Nephron (organoid): ENCODE results near the gene CHI3L2.

Source experiments
- H3K27ac Mint-ChIP-seq, 3 experiments: 2 replicates each; pipeline ENCODE4 v1.8.0; 2020; ENCODE audit warnings: mixed read lengths in 3 of 3, mild to moderate bottlenecking in 2 of 3, moderate library complexity in 1 of 3
- H3K27me3 Mint-ChIP-seq: 2 replicates; pipeline ENCODE4 v1.8.0; 2021; ENCODE audit warnings: low read depth, mild to moderate bottlenecking, moderate library complexity, mixed read lengths
- H3K36me3 Mint-ChIP-seq: 2 replicates; pipeline ENCODE4 v1.8.0; 2020; ENCODE audit warnings: low read depth, mixed read lengths
- H3K4me1 Mint-ChIP-seq: 2 replicates; pipeline ENCODE4 v1.8.0; 2020; ENCODE audit warnings: mixed read lengths
- H3K4me3 Mint-ChIP-seq, 3 experiments: 2 replicates each; pipeline ENCODE4 v1.8.0; 2020; ENCODE audit warnings: mild to moderate bottlenecking in 3 of 3, mixed read lengths in 3 of 3, moderate library complexity in 2 of 3
- H3K9me3 Mint-ChIP-seq: 2 replicates; pipeline ENCODE4 v1.8.0; 2020; ENCODE audit warnings: mixed read lengths
- CTCF ChIP-seq, 3 experiments: fragments of 200-600 bp; sonication (generic); IDR thresholded peaks; one replicate each; pipeline ENCODE4 v1.5.0; 2021; ENCODE audit warnings: antibody characterized with exemption in 3 of 3; ENCODE audit not compliant: unreplicated experiment in 3 of 3

CHI3L2 gene

GRCh38 chr1:111195002-111195684 lies 32.4 kb upstream of the CHI3L2 start:
- Mint-ChIP-seq H3K27ac (no peak overlapping the region), H3K36me3 (no peaks in the 10 kb centered on the region)

GRCh38 chr1:111196213-111196612 lies 31.3 kb upstream of the CHI3L2 start:
- no peak overlapping the region for H3K27ac Mint-ChIP-seq
- no peak for TF ChIP-seq CTCF (IDR thresholded peaks at IDR 0.05; ENCODE audit: unreplicated experiment in 3 of 3)
- H3K4me1 Mint-ChIP-seq: no peaks in the 10 kb centered on the region
- no peak overlapping the region for H3K4me3 Mint-ChIP-seq
- peaks cover 4% of the 10 kb centered on the region for H3K27me3 Mint-ChIP-seq
- H3K9me3 Mint-ChIP-seq: no peaks in the 10 kb centered on the region
- H3K36me3 Mint-ChIP-seq: no peaks in the 10 kb centered on the region

More at GRCh38 chr1:111195002-111195684, 32.4 kb upstream of the CHI3L2 start:
- Mint-ChIP-seq H3K4me1 (no peaks in the 10 kb centered on the region), H3K9me3 (no peaks in the 10 kb centered on the region), H3K4me3 (no peak overlapping the region), H3K27me3 (peaks cover 4% of the 10 kb centered on the region)
- no peak for TF ChIP-seq CTCF (IDR thresholded peaks at IDR 0.05; ENCODE audit: unreplicated experiment in 3 of 3)

GRCh38 chr1:111197598-111198284 lies 29.8 kb upstream of the CHI3L2 start:
- Mint-ChIP-seq H3K4me1 (no peaks in the 10 kb centered on the region), H3K4me3 (no peak overlapping the region), H3K27ac (no peak overlapping the region), H3K27me3 (peaks cover 12% of the 10 kb centered on the region), H3K36me3 (no peaks in the 10 kb centered on the region), H3K9me3 (no peaks in the 10 kb centered on the region)
- TF ChIP-seq CTCF (IDR thresholded peaks at IDR 0.05; ENCODE audit: unreplicated experiment in 3 of 3): peak in 1 of 3 experiments; percentile 14

GRCh38 chr1:111198836-111199235 lies 28.7 kb upstream of the CHI3L2 start:
- Mint-ChIP-seq H3K27ac (no peak overlapping the region), H3K4me1 (no peaks in the 10 kb centered on the region), H3K36me3 (no peaks in the 10 kb centered on the region), H3K9me3 (no peaks in the 10 kb centered on the region), H3K4me3 (no peak overlapping the region), H3K27me3 (peaks cover 21% of the 10 kb centered on the region)
- TF ChIP-seq CTCF (IDR thresholded peaks at IDR 0.05; ENCODE audit: unreplicated experiment in 3 of 3): no peak

GRCh38 chr1:111199329-111199728 lies 28.2 kb upstream of the CHI3L2 start:
- Mint-ChIP-seq H3K9me3 (no peaks in the 10 kb centered on the region), H3K27me3 (peaks cover 21% of the 10 kb centered on the region), H3K4me3 (no peak overlapping the region), H3K36me3 (no peaks in the 10 kb centered on the region), H3K4me1 (no peaks in the 10 kb centered on the region), H3K27ac (no peak overlapping the region)
- no peak for TF ChIP-seq CTCF (IDR thresholded peaks at IDR 0.05; ENCODE audit: unreplicated experiment in 3 of 3)
